GM12878 (cell line): ENCODE measurements around the gene THAP10. TPM values are rescaled to one million over a fixed set of nuclear protein-coding genes. Genes with fewer than 3 reads are reported as not detected.

ENCODE experiments used
- ATAC-seq: fragments of 200-7000 bp; cut with Tn5 transposase; 3 replicates; pipeline ENCODE4 v1.9.1; 2020; ENCODE audit warnings: mild to moderate bottlenecking, moderate library complexity
- BruUV-seq: library from RNA; stranded (reverse); fragments of 400-500 nt; replicated peaks from 2 replicates; lab custom pipeline; 2021; lab: Mats Ljungman, UMichigan
- CTCF ChIA-PET: fragments of 300-600 bp; sonication (Branson Sonifier 250); formaldehyde crosslinking; extraction: SDS; loops from one replicate; lab custom pipeline; 2021; ENCODE audit warnings: inconsistent platforms; lab: Yijun Ruan, JAX
- POLR2A ChIA-PET: fragments of 350-600 bp; formaldehyde crosslinking; extraction: SDS; loops from one replicate; lab custom pipeline; 2021; ENCODE audit warnings: inconsistent platforms; lab: Charles Lee
- RAD21 ChIA-PET: fragments of 300-600 bp; sonication (Branson Sonifier 250); formaldehyde crosslinking; loops from one replicate; lab custom pipeline; 2023; ENCODE audit warnings: antibody characterized with exemption; ENCODE audit not compliant: unreplicated experiment; lab: Charles Lee
- SMC1A ChIA-PET: fragments of 300-600 bp; sonication (Branson Sonifier 250); formaldehyde crosslinking; loops from one replicate; lab custom pipeline; 2023; ENCODE audit not compliant: unreplicated experiment, uncharacterized antibody; lab: Charles Lee
- DNase-seq: peaks from one replicate; pipeline ENCODE4 v3.0.0-alpha.2; 2011; ENCODE audit warnings: low read depth, low spot score
- FAIRE-seq: peaks from 3 replicates; lab custom pipeline; 2011; peaks lifted over from hg19 to GRCh38; lab: Jason Lieb, UNC
- H2AFZ ChIP-seq: 2 replicates; pipeline ENCODE4 v1.6.0; 2011; ENCODE audit warnings: low read depth, low read length, control low read depth; ENCODE audit not compliant: control insufficient read depth
- H3K27ac ChIP-seq: 2 replicates; pipeline ENCODE4 v1.5.1; 2011; ENCODE audit warnings: control low read depth; ENCODE audit not compliant: control insufficient read depth, insufficient read depth
- H3K27me3 ChIP-seq, 2 experiments: replicated peaks in 1 of 2; 2 replicates each; pipeline versions ENCODE4 v1.6.0 to v1.6.1; 2011; ENCODE audit warnings: low read length in 1 of 2; ENCODE audit not compliant: control insufficient read depth in 2 of 2, insufficient read depth in 2 of 2
- H3K36me3 ChIP-seq, 2 experiments: 2 replicates each; pipeline ENCODE4 v1.5.1; 2011; ENCODE audit warnings: low read length in 1 of 2; ENCODE audit not compliant: control insufficient read depth in 2 of 2, insufficient read depth in 2 of 2
- H3K4me1 ChIP-seq: 2 replicates; pipeline ENCODE4 v1.6.1; 2011; ENCODE audit warnings: mild to moderate bottlenecking, low read length, moderate library complexity, mixed read lengths; ENCODE audit not compliant: control insufficient read depth, insufficient read depth
- H3K4me2 ChIP-seq: 2 replicates; pipeline ENCODE4 v1.6.0; 2011; ENCODE audit warnings: control low read depth; ENCODE audit not compliant: control insufficient read depth, insufficient read depth
- H3K4me3 ChIP-seq: fragments of 200-600 bp; sonication (generic); 2 replicates; pipeline ENCODE4 v1.5.1; 2016
- H3K79me2 ChIP-seq: 2 replicates; pipeline ENCODE4 v1.6.0; 2011; ENCODE audit warnings: low read length; ENCODE audit not compliant: control insufficient read depth, insufficient read depth
- H3K9ac ChIP-seq: 2 replicates; pipeline ENCODE4 v1.8.0; 2011; ENCODE audit warnings: low read length, control low read depth, mixed read lengths; ENCODE audit not compliant: control insufficient read depth, insufficient read depth
- H3K9me3 ChIP-seq: replicated peaks from 3 replicates; pipeline ENCODE4 v1.5.1; 2011; ENCODE audit warnings: mild to moderate bottlenecking, low read length; ENCODE audit not compliant: control insufficient read depth, insufficient read depth
- H4K20me1 ChIP-seq: 2 replicates; pipeline ENCODE4 v1.6.0; 2011; ENCODE audit not compliant: control insufficient read depth, insufficient read depth
- JUNB ChIP-seq: IDR thresholded peaks from 2 replicates; pipeline ENCODE4 v1.6.1; 2016; ENCODE audit warnings: antibody characterized with exemption, mild to moderate bottlenecking
- KDM1A ChIP-seq: fragments of 200-600 bp; sonication (generic); IDR thresholded peaks from 2 replicates; pipeline ENCODE4 v1.6.1; 2016; ENCODE audit warnings: borderline replicate concordance
- RAD21 ChIP-seq: IDR thresholded peaks from 2 replicates; pipeline ENCODE4 v1.6.1; 2011; ENCODE audit warnings: mild to moderate bottlenecking, low read depth, low read length, moderate library complexity; ENCODE audit not compliant: insufficient read depth
- WGBS: methylation state at CpG from one replicate; pipeline ENCODE4 v1.1.6; 2016; ENCODE audit warnings: low lambda C conversion rate; ENCODE audit not compliant: insufficient replicate concordance, insufficient coverage; ENCODE audit errors: missing lambda C conversion rate; 5-methylcytosine and 5-hydroxymethylcytosine counted together
- in situ Hi-C: fragments of 300-500 bp; cut with MboI; formaldehyde crosslinking; loops from 9 replicates; pipeline ENCODE4 v1.14.3; 2018; ENCODE audit warnings: mixed read lengths
- intact Hi-C: fragments of 100-400 bp; cut with micrococcal nuclease; formaldehyde crosslinking; loops from one replicate; pipeline ENCODE4 v1.14.2; 2022; ENCODE audit not compliant: unreplicated experiment
- polyA plus RNA-seq, 11 experiments: library from polyadenylated mRNA; depleted of rRNA in 4 of 11; unstranded in 6 of 11; stranded (reverse) in 5 of 11; fragments of >200 nt; fragmentation: Nextera tagmentation in 4 of 11; fragmentation: Illumina TruSeq in 1 of 11; extraction: Ambion mirVana in 4 of 11; extraction: Trizol in 1 of 11; gene quantifications; 1 replicate in 1 of 11; 2 replicates in 10 of 11; pipeline versions ENCODE4 v1.2.1 to v1.2.3, GENCODE V29; 2011 to 2016; ENCODE audit warnings: inconsistent platforms in 2 of 11, missing spikeins in 2 of 11, low read depth in 1 of 11
- total RNA-seq, 4 experiments: library from RNA; depleted of rRNA in 3 of 4; stranded (reverse); fragments of >200 nt in 3 of 4; fragmentation: Illumina TruSeq in 1 of 4; extraction: Trizol in 1 of 4; gene quantifications; 2 replicates each; pipeline versions ENCODE4 v1.2.1 to v1.2.3, GENCODE V29; 2013 to 2021
- TF ChIP-seq, protein P1 (sequence below), 3 experiments: IDR thresholded peaks in 2 of 3; conservative IDR thresholded peaks in 1 of 3; 2 replicates each; pipeline ENCODE4 v1.5.1; 2011; ENCODE audit warnings: low read depth in 3 of 3, low read length in 3 of 3, mild to moderate bottlenecking in 3 of 3, control low read depth in 2 of 3, moderate library complexity in 2 of 3, inconsistent platforms in 1 of 3, mixed read lengths in 1 of 3; ENCODE audit not compliant: control insufficient read depth in 2 of 3, insufficient read depth in 1 of 3; ENCODE audit errors: extremely low read depth in 1 of 3

The THAP10 gene
- total and polyA plus RNA-seq, 10 of the 15 experiments (the other 5 are each of a cell fraction or from before 2014, with no cell fraction given): 0.35 to 5.2 (median 1.4) TPM

GRCh38 chr15:70854666-70854976 is 37.6 kb downstream of the THAP10 start:
- Histone ChIP-seq H3K27me3 (peaks cover 5 to 7% of the 10 kb centered on the region in 2 experiments), H3K79me2 (no peaks in the 10 kb centered on the region), H3K9me3 (no peaks in the 10 kb centered on the region), H3K9ac (peak overlapping the region; percentile 48; the same call in 1 of the 2 replicates), H2AFZ (peak overlapping the region; percentile 41; the same call in 1 of the 2 replicates), H4K20me1 (no peaks in the 10 kb centered on the region), H3K4me1 (peaks cover 2% of the 10 kb centered on the region; the same call in 1 of the 2 replicates), H3K27ac (peak overlapping the region; percentile 23; the same call in 1 of the 2 replicates), H3K36me3 (no peaks in the 10 kb centered on the region)
- ChIA-PET CTCF (no interaction called here), SMC1A (no interaction called here), RAD21 (no interaction called here)
- FAIRE-seq (no peak), DNase-seq (no peak)
- in situ Hi-C loops (no loop called here), intact Hi-C loops (no loop called here)
- whole genome bisulfite sequencing: 68% methylated on average over 4 of the region's 4 CpGs
- TF ChIP-seq KDM1A (no peak), JUNB (no peak), RAD21 (peak; percentile 40; the same call in 1 of the 2 replicates)
- TF ChIP-seq, protein P1, sequence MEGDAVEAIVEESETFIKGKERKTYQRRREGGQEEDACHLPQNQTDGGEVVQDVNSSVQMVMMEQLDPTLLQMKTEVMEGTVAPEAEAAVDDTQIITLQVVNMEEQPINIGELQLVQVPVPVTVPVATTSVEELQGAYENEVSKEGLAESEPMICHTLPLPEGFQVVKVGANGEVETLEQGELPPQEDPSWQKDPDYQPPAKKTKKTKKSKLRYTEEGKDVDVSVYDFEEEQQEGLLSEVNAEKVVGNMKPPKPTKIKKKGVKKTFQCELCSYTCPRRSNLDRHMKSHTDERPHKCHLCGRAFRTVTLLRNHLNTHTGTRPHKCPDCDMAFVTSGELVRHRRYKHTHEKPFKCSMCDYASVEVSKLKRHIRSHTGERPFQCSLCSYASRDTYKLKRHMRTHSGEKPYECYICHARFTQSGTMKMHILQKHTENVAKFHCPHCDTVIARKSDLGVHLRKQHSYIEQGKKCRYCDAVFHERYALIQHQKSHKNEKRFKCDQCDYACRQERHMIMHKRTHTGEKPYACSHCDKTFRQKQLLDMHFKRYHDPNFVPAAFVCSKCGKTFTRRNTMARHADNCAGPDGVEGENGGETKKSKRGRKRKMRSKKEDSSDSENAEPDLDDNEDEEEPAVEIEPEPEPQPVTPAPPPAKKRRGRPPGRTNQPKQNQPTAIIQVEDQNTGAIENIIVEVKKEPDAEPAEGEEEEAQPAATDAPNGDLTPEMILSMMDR (IDR thresholded peaks at IDR 0.05 in 2 of 3, conservative IDR thresholded peaks at IDR 0.05 in 1 of 3; ENCODE audit: control insufficient read depth in 2 of 3, extremely low read depth in 1 of 3, insufficient read depth in 1 of 3, low read depth in 3 of 3, low read length in 3 of 3): peak in 1 of 3 experiments; percentile 7; a peak in 2 of 6 replicates
- TF ChIP-seq, all 136 proteins: peak for 2
- H3K4me2 ChIP-seq: peak overlapping the region; percentile 79
- H3K4me3 ChIP-seq: peak overlapping the region; percentile 63
- ATAC-seq: no peak; the same call in 2 of the 3 replicates
- POLR2A ChIA-PET: no interaction called here
- BruUV-seq: no TSS peak
